RWPE1 (cell line): ENCODE results near the gene LYZL4.

Source experiments
- CTCF ChIA-PET: fragments of 350-600 bp; sonication (Branson Sonifier 250); formaldehyde crosslinking; extraction: SDS; loops from one replicate; lab custom pipeline; 2021; lab: Yijun Ruan, JAX
- POLR2A ChIA-PET: fragments of 400-600 bp; formaldehyde crosslinking; extraction: SDS; loops from one replicate; lab custom pipeline; 2020; ENCODE audit warnings: antibody characterized with exemption; ENCODE audit not compliant: low non-redundant PET; lab: Yijun Ruan, JAX
- DNase-seq: peaks from one replicate; pipeline ENCODE4 v3.0.0; 2012; ENCODE audit warnings: low spot score
- H3K27ac ChIP-seq: fragments of 450-650 bp; 2 replicates; pipeline ENCODE4 v1.5.1; 2017
- CTCF ChIP-seq: fragments of 450-650 bp; conservative IDR thresholded peaks from 2 replicates; pipeline ENCODE4 v1.5.1; 2017; ENCODE audit warnings: low read depth, mild to moderate bottlenecking

The LYZL4 gene

DNA sequence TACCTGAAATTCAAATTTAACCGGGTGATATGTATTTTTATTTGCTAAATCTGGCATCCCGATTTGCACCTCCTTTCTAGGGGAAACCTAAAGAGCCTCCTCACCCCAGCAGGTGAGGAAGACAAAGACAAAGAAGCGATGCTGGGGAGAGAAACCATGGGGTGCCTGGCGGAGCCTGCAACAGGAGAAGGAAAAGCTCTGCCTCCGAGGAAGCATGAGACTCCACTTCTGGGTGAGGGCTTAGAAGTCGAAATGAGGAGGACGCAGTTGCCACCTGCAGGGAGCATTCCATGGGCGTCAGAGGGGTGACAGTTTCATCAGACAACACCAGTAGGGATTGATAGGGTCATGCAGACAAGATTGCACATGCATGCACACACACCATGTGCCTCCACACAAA lies 30.5 kb upstream of the LYZL4 start:
- CTCF ChIA-PET, result interaction anchor here (0.6 to 0.7 kb wide), 2 partner anchors 134 to 191 kb away, joined by 3 read pairs; no protein-coding TSS in a partner anchor
- H3K27ac ChIP-seq, result no peak overlapping the region
- TF ChIP-seq CTCF, result no peak
- DNase-seq, result no peak
- POLR2A ChIA-PET, result no interaction called here

GRCh38 chr3:42439261-42440115 lies 29.1 kb upstream of the LYZL4 start:
- H3K27ac ChIP-seq, result no peak overlapping the region
- ChIA-PET CTCF (no interaction called here), POLR2A (no interaction called here)
- no peak for DNase-seq
- no peak for TF ChIP-seq CTCF

DNA sequence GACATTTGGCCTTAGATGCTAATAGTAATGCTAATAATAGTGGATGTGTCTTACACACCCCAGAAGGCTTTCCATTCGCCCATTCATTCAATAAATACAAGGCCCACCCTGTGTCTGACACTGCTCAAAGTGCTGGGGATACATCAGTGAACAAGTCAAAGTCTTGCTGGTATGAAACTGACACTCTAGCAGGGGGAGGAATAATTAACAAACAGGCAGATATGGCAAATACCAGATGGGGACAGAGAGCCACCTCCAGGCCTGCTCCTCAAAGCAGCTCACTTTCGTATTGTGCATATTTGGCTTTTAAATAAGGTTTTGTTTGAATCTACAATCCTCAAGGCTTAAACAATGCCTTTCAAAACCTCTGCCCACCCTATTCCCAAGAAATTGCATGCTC lies 28.3 kb upstream of the LYZL4 start:
- DNase-seq, result no peak
- no peak for TF ChIP-seq CTCF
- ChIA-PET POLR2A (no interaction called here), CTCF (no interaction called here)
- no peak overlapping the region for H3K27ac ChIP-seq

DNA sequence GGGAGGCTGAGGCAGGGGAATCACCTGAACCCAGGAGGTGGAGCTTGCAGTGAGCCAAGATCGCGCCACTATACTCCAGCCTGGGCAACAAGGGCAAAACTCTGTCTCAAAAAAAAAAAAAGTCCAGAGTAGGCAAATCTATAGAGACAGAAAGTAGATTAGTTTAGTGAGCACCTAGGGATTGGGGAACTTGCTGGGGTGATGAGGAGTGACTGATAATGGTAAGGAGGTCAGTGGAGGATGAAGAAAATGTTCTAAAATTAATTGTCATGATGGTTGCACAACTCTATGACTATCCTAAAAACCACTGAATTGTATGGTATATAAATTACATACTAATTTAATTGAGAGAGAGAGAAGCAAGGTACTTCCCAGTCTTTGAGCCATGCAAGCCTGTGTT lies 27.8 kb upstream of the LYZL4 start:
- no peak overlapping the region for H3K27ac ChIP-seq
- CTCF ChIA-PET, result no interaction called here
- no peak for TF ChIP-seq CTCF
- no peak for DNase-seq
- POLR2A ChIA-PET, result no interaction called here

- DNase-seq, result no peak
- ChIA-PET CTCF (no interaction called here), POLR2A (no interaction called here)
- no peak for TF ChIP-seq CTCF
- no peak overlapping the region for H3K27ac ChIP-seq
These were observed 24.5 kb upstream of the LYZL4 start for GRCh38 chr3:42434777-42435380.

GRCh38 chr3:42432485-42432884 lies 22.1 kb upstream of the LYZL4 start:
- no peak for DNase-seq

More at GRCh38 chr3:42432485-42432884, 22.1 kb upstream of the LYZL4 start:
- ChIA-PET POLR2A (no interaction called here), CTCF (interaction anchor here (0.5 kb wide), 1 partner anchor 11 kb away, joined by 3 read pairs; no protein-coding TSS in a partner anchor)
- TF ChIP-seq CTCF, result no peak
- H3K27ac ChIP-seq, result no peak overlapping the region
